Ishikawa (cell line): Measurements from ENCODE around the gene SLK.

ENCODE experiments used
- CEBPB ChIP-seq: IDR thresholded peaks from 2 replicates; pipeline ENCODE4 v1.6.1; 2012
- CREB1 ChIP-seq: IDR thresholded peaks from 2 replicates; pipeline ENCODE4 v1.6.1; 2012; ENCODE audit warnings: low read depth
- EP300 ChIP-seq: IDR thresholded peaks from 2 replicates; pipeline ENCODE4 v1.6.1; 2012; ENCODE audit warnings: borderline replicate concordance
- FOXM1 ChIP-seq: IDR thresholded peaks from 2 replicates; pipeline ENCODE4 v1.6.1; 2012; ENCODE audit warnings: low read depth, borderline replicate concordance
- NFIC ChIP-seq: IDR thresholded peaks from 2 replicates; pipeline ENCODE4 v1.6.1; 2012
- RAD21 ChIP-seq: IDR thresholded peaks from 2 replicates; pipeline ENCODE4 v1.6.1; 2012; ENCODE audit warnings: low read depth
- TAF1 ChIP-seq: IDR thresholded peaks from 2 replicates; pipeline ENCODE4 v1.6.1; 2012; ENCODE audit warnings: low read depth, mild to moderate bottlenecking
- TEAD4 ChIP-seq: IDR thresholded peaks from 2 replicates; pipeline ENCODE4 v1.6.1; 2012
- YY1 ChIP-seq: IDR thresholded peaks from 2 replicates; pipeline ENCODE4 v1.6.1; 2012; ENCODE audit warnings: low read depth
- ZBTB7A ChIP-seq: IDR thresholded peaks from 2 replicates; pipeline ENCODE4 v1.6.1; 2012; ENCODE audit warnings: low read depth
- TF ChIP-seq, protein P1 (sequence below): IDR thresholded peaks from 2 replicates; pipeline ENCODE4 v1.6.1; 2012; ENCODE audit warnings: low read depth, mild to moderate bottlenecking
- TF ChIP-seq, protein P2 (sequence below): IDR thresholded peaks from 2 replicates; pipeline ENCODE4 v1.6.1; 2012
- TF ChIP-seq, protein P3 (sequence below): IDR thresholded peaks from 2 replicates; pipeline ENCODE4 v1.6.1; 2012

DNA sequence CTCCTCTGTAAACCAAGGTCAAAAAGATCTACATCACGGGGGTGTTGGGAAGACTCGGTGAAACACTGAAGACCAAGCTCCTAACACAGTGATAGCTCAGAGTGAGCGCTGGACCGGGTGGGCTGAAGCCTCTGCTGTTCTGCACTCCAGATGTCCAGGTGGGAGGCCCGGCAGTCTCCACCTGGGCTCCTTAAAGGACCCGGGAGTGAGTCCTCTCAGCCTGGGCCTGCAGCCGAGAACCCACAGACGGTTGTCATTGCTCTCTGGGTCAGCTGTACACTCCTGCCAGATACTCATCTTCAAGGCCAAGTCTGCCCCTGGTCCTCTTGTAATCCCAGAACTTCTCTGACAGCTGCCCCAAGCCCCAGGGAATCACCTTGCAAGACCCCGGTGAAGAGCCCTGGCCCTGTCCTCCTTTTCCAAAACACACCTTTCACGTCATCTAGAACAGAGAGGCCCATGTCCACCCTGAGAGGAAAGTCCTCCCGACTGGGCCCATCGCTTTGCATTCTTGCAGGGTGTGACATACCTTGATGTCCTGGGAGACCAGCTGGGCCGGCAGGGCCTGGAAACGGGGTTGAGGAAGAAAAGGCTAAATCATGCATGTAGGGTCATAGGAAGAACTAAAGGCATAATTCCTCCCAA lies 75.1 kb downstream of the SLK start:
- TF ChIP-seq CREB1 (no peak), TAF1 (no peak), YY1 (no peak), NFIC (no peak), EP300 (no peak), CEBPB (no peak), RAD21 (no peak), FOXM1 (no peak), ZBTB7A (no peak), TEAD4 (no peak)
- TF ChIP-seq, protein P1, sequence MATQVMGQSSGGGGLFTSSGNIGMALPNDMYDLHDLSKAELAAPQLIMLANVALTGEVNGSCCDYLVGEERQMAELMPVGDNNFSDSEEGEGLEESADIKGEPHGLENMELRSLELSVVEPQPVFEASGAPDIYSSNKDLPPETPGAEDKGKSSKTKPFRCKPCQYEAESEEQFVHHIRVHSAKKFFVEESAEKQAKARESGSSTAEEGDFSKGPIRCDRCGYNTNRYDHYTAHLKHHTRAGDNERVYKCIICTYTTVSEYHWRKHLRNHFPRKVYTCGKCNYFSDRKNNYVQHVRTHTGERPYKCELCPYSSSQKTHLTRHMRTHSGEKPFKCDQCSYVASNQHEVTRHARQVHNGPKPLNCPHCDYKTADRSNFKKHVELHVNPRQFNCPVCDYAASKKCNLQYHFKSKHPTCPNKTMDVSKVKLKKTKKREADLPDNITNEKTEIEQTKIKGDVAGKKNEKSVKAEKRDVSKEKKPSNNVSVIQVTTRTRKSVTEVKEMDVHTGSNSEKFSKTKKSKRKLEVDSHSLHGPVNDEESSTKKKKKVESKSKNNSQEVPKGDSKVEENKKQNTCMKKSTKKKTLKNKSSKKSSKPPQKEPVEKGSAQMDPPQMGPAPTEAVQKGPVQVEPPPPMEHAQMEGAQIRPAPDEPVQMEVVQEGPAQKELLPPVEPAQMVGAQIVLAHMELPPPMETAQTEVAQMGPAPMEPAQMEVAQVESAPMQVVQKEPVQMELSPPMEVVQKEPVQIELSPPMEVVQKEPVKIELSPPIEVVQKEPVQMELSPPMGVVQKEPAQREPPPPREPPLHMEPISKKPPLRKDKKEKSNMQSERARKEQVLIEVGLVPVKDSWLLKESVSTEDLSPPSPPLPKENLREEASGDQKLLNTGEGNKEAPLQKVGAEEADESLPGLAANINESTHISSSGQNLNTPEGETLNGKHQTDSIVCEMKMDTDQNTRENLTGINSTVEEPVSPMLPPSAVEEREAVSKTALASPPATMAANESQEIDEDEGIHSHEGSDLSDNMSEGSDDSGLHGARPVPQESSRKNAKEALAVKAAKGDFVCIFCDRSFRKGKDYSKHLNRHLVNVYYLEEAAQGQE = no peak
- TF ChIP-seq, protein P2, sequence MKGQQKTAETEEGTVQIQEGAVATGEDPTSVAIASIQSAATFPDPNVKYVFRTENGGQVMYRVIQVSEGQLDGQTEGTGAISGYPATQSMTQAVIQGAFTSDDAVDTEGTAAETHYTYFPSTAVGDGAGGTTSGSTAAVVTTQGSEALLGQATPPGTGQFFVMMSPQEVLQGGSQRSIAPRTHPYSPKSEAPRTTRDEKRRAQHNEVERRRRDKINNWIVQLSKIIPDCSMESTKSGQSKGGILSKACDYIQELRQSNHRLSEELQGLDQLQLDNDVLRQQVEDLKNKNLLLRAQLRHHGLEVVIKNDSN = no peak
- TF ChIP-seq, protein P3, sequence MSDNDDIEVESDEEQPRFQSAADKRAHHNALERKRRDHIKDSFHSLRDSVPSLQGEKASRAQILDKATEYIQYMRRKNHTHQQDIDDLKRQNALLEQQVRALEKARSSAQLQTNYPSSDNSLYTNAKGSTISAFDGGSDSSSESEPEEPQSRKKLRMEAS = no peak
